Body of pancreas (tissue), 4 donors: ENCODE results near the gene VPS13C. TPM values are rescaled to one million over a fixed set of nuclear protein-coding genes. Genes with fewer than 3 reads are reported as not detected.

ENCODE experiments used
- ATAC-seq: fragments of 150-250 bp; one replicate; pipeline ENCODE4 v1.9.1; 2016
- DNase-seq, 4 donors: peaks; one replicate each; pipeline ENCODE4 v3.0.0-alpha.2; 2019
- H3K27ac ChIP-seq, 4 donors: fragments of 200-600 bp; sonication (generic); 1 replicate in 3 of 4; 2 replicates in 1 of 4; pipeline versions ENCODE4 v1.5.1 to v1.6.1; 2016 to 2019; ENCODE audit warnings: mild to moderate bottlenecking in 1 of 4, mixed read lengths in 1 of 4, moderate library complexity in 1 of 4
- H3K27me3 ChIP-seq, 2 donors: fragments of 200-600 bp; sonication (generic); one replicate each; pipeline ENCODE4 v1.6.0; 2016; ENCODE audit warnings: mild to moderate bottlenecking in 1 of 2
- H3K36me3 ChIP-seq, 2 donors: fragments of 200-600 bp; sonication (generic); replicated peaks in 1 of 2; 2 replicates each; pipeline ENCODE4 v1.5.1; 2016; ENCODE audit warnings: low read depth in 2 of 2; ENCODE audit not compliant: insufficient read depth in 1 of 2
- H3K4me1 ChIP-seq: fragments of 200-600 bp; sonication (generic); one replicate; pipeline ENCODE4 v1.6.0; 2016
- H3K4me3 ChIP-seq, 2 donors: fragments of 200-600 bp; sonication (generic); 1 replicate in 1 of 2; 2 replicates in 1 of 2; pipeline ENCODE4 v1.5.1; 2016 to 2019
- H3K9me3 ChIP-seq, 3 donors: fragments of 200-600 bp; sonication (generic); 1 replicate in 2 of 3; 2 replicates in 1 of 3; pipeline ENCODE4 v1.5.1; 2016
- POLR2A ChIP-seq, 3 donors: fragments of 450-650 bp; IDR thresholded peaks; one replicate each; pipeline ENCODE4 v1.6.1; 2016; ENCODE audit warnings: antibody characterized with exemption in 3 of 3, mild to moderate bottlenecking in 2 of 3
- WGBS, 2 donors: methylation state at CpG; one replicate each; pipeline ENCODE4 v1.1.5; 2017; 5-methylcytosine and 5-hydroxymethylcytosine counted together
- intact Hi-C: fragments of 100-400 bp; cut with DNase I; formaldehyde crosslinking; loops from one replicate; pipeline ENCODE4 v1.15.1; 2023
- total RNA-seq, 2 donors: library from RNA; depleted of rRNA; stranded (reverse); fragments of >200 nt; gene quantifications; one replicate each; pipeline ENCODE4 v1.1.0, GENCODE V29; 2016
- TF ChIP-seq, protein P1 (sequence below), 7 experiments: fragments of 450-650 bp in 4 of 7; fragments of 200-600 bp in 3 of 7; sonication (generic) in 3 of 7; IDR thresholded peaks; one replicate each; pipeline ENCODE4 v1.5.1; 2016 to 2019; ENCODE audit warnings: antibody characterized with exemption in 7 of 7

The VPS13C gene
- total RNA-seq, 2 donors from 2014 or later, result 67.2 to 68.6 TPM

DNA sequence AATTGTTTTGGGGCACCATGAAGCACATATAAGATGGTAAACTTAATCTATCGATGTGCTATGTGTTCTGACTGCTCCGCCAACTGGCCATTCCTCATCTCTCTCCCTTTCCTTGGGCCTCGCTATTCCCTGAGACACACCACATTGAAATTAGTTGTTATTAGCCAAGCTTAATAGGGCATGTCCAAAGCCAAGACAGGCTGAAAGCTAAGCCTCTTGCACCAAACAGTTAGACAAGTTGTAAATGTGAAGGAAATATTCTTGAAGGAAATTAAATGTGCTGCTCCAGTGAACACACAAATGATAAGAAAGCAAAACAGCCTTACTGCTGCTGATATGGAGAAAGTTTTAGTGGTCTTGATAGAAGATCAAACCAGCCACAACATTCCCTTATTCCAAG lies 45.8 kb upstream of the VPS13C start:
- H3K4me3 ChIP-seq, result no peak overlapping the region
- H3K9me3 ChIP-seq, result no peaks in the 10 kb centered on the region
- H3K27me3 ChIP-seq, result no peaks in the 10 kb centered on the region
- TF ChIP-seq, protein P1, sequence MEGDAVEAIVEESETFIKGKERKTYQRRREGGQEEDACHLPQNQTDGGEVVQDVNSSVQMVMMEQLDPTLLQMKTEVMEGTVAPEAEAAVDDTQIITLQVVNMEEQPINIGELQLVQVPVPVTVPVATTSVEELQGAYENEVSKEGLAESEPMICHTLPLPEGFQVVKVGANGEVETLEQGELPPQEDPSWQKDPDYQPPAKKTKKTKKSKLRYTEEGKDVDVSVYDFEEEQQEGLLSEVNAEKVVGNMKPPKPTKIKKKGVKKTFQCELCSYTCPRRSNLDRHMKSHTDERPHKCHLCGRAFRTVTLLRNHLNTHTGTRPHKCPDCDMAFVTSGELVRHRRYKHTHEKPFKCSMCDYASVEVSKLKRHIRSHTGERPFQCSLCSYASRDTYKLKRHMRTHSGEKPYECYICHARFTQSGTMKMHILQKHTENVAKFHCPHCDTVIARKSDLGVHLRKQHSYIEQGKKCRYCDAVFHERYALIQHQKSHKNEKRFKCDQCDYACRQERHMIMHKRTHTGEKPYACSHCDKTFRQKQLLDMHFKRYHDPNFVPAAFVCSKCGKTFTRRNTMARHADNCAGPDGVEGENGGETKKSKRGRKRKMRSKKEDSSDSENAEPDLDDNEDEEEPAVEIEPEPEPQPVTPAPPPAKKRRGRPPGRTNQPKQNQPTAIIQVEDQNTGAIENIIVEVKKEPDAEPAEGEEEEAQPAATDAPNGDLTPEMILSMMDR (IDR thresholded peaks at IDR 0.05), result no peak
- no peak for TF ChIP-seq POLR2A (IDR thresholded peaks at IDR 0.05)
- WGBS, 2 donors, result 92 to 98% methylated on average over 3 of the region's 3 CpGs
- ATAC-seq (no peak), DNase-seq (no peak)
- H3K4me1 ChIP-seq, result peaks cover 24% of the 10 kb centered on the region
- H3K36me3 ChIP-seq, result no peaks in the 10 kb centered on the region
- H3K27ac ChIP-seq, result no peak overlapping the region
- intact Hi-C loops, result no loop called here

GRCh38 chr15:62105266-62105665 lies 45.0 kb upstream of the VPS13C start:
- DNase-seq (no peak), ATAC-seq (no peak)
- peaks cover 15% of the 10 kb centered on the region for H3K4me1 ChIP-seq
- H3K4me3 ChIP-seq, result no peak overlapping the region
- WGBS, 2 donors, result 94 to 97% methylated on average over 11 of the region's 11 CpGs
- H3K27me3 ChIP-seq, result no peaks in the 10 kb centered on the region
- TF ChIP-seq, protein P1 (IDR thresholded peaks at IDR 0.05), result no peak
- TF ChIP-seq POLR2A (IDR thresholded peaks at IDR 0.05), result no peak
- no peaks in the 10 kb centered on the region for H3K9me3 ChIP-seq
- no peaks in the 10 kb centered on the region for H3K36me3 ChIP-seq
- H3K27ac ChIP-seq, result no peak overlapping the region
- intact Hi-C loops, result no loop called here

DNA sequence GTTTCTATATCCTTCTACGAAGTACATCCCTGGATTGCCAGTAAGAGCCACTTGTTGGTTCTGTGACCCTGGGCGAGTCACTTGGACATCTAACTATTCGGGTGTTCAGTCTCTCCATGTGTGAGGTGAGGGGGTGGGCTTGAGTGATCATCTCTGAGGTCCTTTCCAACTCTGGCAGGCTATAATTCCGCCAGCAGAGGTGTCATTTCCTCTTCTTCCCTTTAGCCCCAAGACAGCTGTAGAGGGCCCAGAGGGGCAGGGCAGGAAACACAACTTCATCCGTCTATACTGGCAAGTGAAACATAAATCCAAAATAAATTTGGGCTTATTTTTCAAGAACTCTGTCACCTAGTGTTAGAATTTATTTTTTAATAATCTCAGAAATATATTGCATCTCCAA lies 44.6 kb upstream of the VPS13C start:
- Histone ChIP-seq H3K36me3 (no peaks in the 10 kb centered on the region), H3K27me3 (no peaks in the 10 kb centered on the region), H3K27ac (no peak overlapping the region), H3K4me1 (peaks cover 11% of the 10 kb centered on the region), H3K9me3 (no peaks in the 10 kb centered on the region), H3K4me3 (no peak overlapping the region)
- intact Hi-C loops, result no loop called here
- WGBS, 2 donors, result 56 to 90% methylated on average over 5 of the region's 5 CpGs
- DNase-seq, result no peak
- TF ChIP-seq, protein P1 (IDR thresholded peaks at IDR 0.05), result no peak
- no peak for TF ChIP-seq POLR2A (IDR thresholded peaks at IDR 0.05)
- no peak for ATAC-seq

- WGBS, 2 donors, result 68 to 88% methylated on average over 3 of the region's 3 CpGs
- intact Hi-C loops, result no loop called here
- Histone ChIP-seq H3K27ac (no peak overlapping the region), H3K4me1 (peaks cover 13% of the 10 kb centered on the region), H3K9me3 (no peaks in the 10 kb centered on the region), H3K4me3 (no peak overlapping the region), H3K27me3 (no peaks in the 10 kb centered on the region), H3K36me3 (no peaks in the 10 kb centered on the region)
- ATAC-seq (no peak), DNase-seq (no peak)
- no peak for TF ChIP-seq POLR2A (IDR thresholded peaks at IDR 0.05)
- TF ChIP-seq, protein P1 (IDR thresholded peaks at IDR 0.05), result no peak
Measured at GRCh38 chr15:62104401-62104800, 44.2 kb upstream of the VPS13C start.

- no peak for ATAC-seq
- WGBS, 2 donors, result 93 to 96% methylated on average over 7 of the region's 7 CpGs
- Histone ChIP-seq H3K27me3 (no peaks in the 10 kb centered on the region), H3K27ac (no peak overlapping the region), H3K36me3 (no peaks in the 10 kb centered on the region), H3K9me3 (no peaks in the 10 kb centered on the region), H3K4me3 (no peak overlapping the region), H3K4me1 (peaks cover 21% of the 10 kb centered on the region)
- no peak for TF ChIP-seq POLR2A (IDR thresholded peaks at IDR 0.05)
- TF ChIP-seq, protein P1 (IDR thresholded peaks at IDR 0.05), result no peak
- no peak for DNase-seq
- intact Hi-C loops, result no loop called here
Measured at GRCh38 chr15:62103431-62103830, 43.2 kb upstream of the VPS13C start.
